ENCODE data around the gene DUX4.
"Not testable (repeated sequence)": the region's sequence is repeated elsewhere in the genome, so short reads cannot be mapped to it uniquely, and the experiment has no call there.

DNA sequence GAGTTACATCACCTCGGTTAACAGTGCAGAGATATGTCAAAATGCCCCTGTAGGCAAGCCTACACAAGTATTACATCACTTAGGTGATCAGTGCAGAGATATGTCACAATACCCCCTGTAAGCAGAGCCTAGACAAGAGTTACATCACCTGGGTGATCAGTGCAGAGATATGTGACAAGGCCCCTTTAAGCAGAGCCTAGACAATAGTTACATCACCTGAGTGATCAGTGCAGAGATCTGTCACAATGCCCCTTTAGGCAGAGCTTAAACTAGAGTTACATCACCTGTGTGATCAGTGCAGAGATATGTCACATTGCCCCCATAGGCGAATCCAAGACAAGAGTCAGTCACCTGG lies 6.1 kb downstream of the DUX4 start:
- TF ChIP-seq CTCF (IDR thresholded peaks at IDR 0.05 in 2 of 3, conservative IDR thresholded peaks at IDR 0.05 in 1 of 3; ENCODE audit: borderline replicate concordance in 1 of 3, insufficient read depth in 1 of 3, low read depth in 2 of 3, low read length in 2 of 3); MAX (IDR thresholded peaks at IDR 0.05); YY1 (IDR thresholded peaks at IDR 0.05; ENCODE audit: extremely low read depth, insufficient replicate concordance, low read depth, low read length); POLR2AphosphoS5 (IDR thresholded peaks at IDR 0.05; ENCODE audit: low read depth, low read length); EZH2phosphoT487 (IDR thresholded peaks at IDR 0.05; ENCODE audit: borderline replicate concordance); EGR1 (IDR thresholded peaks at IDR 0.05; ENCODE audit: low read depth); POLR2A (IDR thresholded peaks at IDR 0.05; ENCODE audit: borderline replicate concordance, extremely low read depth, insufficient read depth, insufficient read length); CBX3 (IDR thresholded peaks at IDR 0.05; ENCODE audit: low read depth); SIN3A (IDR thresholded peaks at IDR 0.05; ENCODE audit: low read depth); ELF1 (IDR thresholded peaks at IDR 0.05; ENCODE audit: borderline replicate concordance, low read depth); SP1 (IDR thresholded peaks at IDR 0.05; ENCODE audit: low read depth): not testable (repeated sequence)
- TF ChIP-seq, protein P1, sequence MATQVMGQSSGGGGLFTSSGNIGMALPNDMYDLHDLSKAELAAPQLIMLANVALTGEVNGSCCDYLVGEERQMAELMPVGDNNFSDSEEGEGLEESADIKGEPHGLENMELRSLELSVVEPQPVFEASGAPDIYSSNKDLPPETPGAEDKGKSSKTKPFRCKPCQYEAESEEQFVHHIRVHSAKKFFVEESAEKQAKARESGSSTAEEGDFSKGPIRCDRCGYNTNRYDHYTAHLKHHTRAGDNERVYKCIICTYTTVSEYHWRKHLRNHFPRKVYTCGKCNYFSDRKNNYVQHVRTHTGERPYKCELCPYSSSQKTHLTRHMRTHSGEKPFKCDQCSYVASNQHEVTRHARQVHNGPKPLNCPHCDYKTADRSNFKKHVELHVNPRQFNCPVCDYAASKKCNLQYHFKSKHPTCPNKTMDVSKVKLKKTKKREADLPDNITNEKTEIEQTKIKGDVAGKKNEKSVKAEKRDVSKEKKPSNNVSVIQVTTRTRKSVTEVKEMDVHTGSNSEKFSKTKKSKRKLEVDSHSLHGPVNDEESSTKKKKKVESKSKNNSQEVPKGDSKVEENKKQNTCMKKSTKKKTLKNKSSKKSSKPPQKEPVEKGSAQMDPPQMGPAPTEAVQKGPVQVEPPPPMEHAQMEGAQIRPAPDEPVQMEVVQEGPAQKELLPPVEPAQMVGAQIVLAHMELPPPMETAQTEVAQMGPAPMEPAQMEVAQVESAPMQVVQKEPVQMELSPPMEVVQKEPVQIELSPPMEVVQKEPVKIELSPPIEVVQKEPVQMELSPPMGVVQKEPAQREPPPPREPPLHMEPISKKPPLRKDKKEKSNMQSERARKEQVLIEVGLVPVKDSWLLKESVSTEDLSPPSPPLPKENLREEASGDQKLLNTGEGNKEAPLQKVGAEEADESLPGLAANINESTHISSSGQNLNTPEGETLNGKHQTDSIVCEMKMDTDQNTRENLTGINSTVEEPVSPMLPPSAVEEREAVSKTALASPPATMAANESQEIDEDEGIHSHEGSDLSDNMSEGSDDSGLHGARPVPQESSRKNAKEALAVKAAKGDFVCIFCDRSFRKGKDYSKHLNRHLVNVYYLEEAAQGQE (IDR thresholded peaks at IDR 0.05; ENCODE audit: low read depth) = not testable (repeated sequence)
